Adrenal gland (tissue), 5 donors: ENCODE data around the gene SLC22A15.

Experiments
- CTCF ChIP-seq, 6 experiments: fragments of 450-650 bp in 4 of 6; fragments of 200-600 bp in 2 of 6; sonication (generic) in 1 of 6; IDR thresholded peaks; 1 replicate in 5 of 6; 2 replicates in 1 of 6; pipeline versions ENCODE4 v1.5.1 to v1.8.0; 2016 to 2021; ENCODE audit warnings: antibody characterized with exemption in 6 of 6, mild to moderate bottlenecking in 2 of 6, moderate library complexity in 1 of 6
- POLR2A ChIP-seq, 2 donors: fragments of 450-650 bp; IDR thresholded peaks; one replicate each; pipeline ENCODE4 v1.6.1; 2017; ENCODE audit warnings: antibody characterized with exemption in 2 of 2, mild to moderate bottlenecking in 2 of 2, moderate library complexity in 1 of 2
- donor health status: DM: no; HTN: no; CAD: no.

- TF ChIP-seq CTCF (IDR thresholded peaks at IDR 0.05) = no peak
- TF ChIP-seq POLR2A (IDR thresholded peaks at IDR 0.05) = no peak
Observed at GRCh38 chr1:115949156-115949555, 27.2 kb upstream of the SLC22A15 start.
